Activated T-helper 1 cell treated with anti-CD3 and anti-CD28 coated beads, Interleukin-12 subunit alpha, Interleukin-12 subunit beta, Interleukin-2, Interleukin-4 antibody, amounts not matched to agents 30 ng/mL and 10 ng/mL and 1 ng/mL, durations not matched to agents 14 hours and 24 hours and 36 hours (primary cell): Measurements from ENCODE around the gene GLRX. TPM values are rescaled to one million over a fixed set of nuclear protein-coding genes. Genes with fewer than 3 reads are reported as not detected.
"Not testable (repeated sequence)": the region's sequence is repeated elsewhere in the genome, so short reads cannot be mapped to it uniquely, and the experiment has no call there.

ENCODE experiments used
- DNase-seq: peaks from one replicate; pipeline ENCODE4 v3.0.0; 2021; ENCODE audit warnings: low spot score
- H3K27ac Mint-ChIP-seq: one replicate; pipeline ENCODE4 v1.8.0; 2021; ENCODE audit warnings: mild to moderate bottlenecking, mixed read lengths
- H3K27me3 Mint-ChIP-seq: one replicate; pipeline ENCODE4 v1.8.0; 2022; ENCODE audit warnings: mild to moderate bottlenecking, moderate library complexity, mixed read lengths; ENCODE audit not compliant: insufficient read depth
- H3K36me3 Mint-ChIP-seq: one replicate; pipeline ENCODE4 v1.8.0; 2021; ENCODE audit warnings: low read depth, mixed read lengths
- H3K4me1 Mint-ChIP-seq: one replicate; pipeline ENCODE4 v1.8.0; 2021; ENCODE audit warnings: low read depth, mixed read lengths
- H3K4me3 Mint-ChIP-seq: one replicate; pipeline ENCODE4 v1.8.0; 2021; ENCODE audit warnings: mild to moderate bottlenecking, moderate library complexity, mixed read lengths
- H3K9me3 Mint-ChIP-seq: one replicate; pipeline ENCODE4 v1.8.0; 2021; ENCODE audit warnings: mixed read lengths
- intact Hi-C: fragments of 100-400 bp; cut with micrococcal nuclease; formaldehyde crosslinking; loops from one replicate; pipeline ENCODE4 v1.15.1; 2024
- total RNA-seq: library from RNA; stranded (reverse); gene quantifications from 2 replicates; pipeline ENCODE4 v1.2.3, GENCODE V29; 2022

The GLRX gene
- total RNA-seq, 1 donor from 2014 or later: 18.3 TPM

DNA sequence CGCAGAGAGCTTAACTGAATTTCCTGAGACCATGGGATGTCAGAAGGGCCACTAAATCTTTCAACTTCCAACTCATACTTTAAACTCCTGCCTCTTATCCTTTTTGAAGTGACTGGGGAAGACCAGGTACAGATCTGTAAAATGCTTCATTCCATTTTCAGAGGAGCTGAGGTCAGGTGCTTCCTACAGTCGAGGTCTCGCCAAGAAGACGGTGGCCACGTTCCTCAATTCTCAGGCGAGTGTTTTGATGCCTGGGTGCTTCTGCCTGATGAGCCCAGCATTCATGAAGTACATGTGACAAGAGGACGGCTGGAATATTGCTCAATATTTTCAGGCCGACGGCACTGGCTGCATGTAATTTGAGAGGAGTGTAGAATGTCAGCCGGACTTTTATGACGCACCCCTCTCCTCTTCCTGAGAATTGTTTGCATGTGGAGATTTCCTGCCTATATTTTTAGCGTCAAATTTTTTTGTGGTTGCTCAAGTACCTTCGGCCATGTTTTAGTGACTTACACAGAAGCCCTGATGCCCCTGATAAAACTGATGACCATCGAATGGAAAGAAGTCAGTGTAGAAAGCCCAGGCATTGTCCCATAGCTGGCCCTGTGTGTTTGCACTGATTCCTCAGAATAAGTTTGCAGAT, 38.8 kb upstream of the GLRX start:
- H3K4me1 Mint-ChIP-seq: peaks cover 62% of the 10 kb centered on the region
- no peaks in the 10 kb centered on the region for H3K36me3 Mint-ChIP-seq
- H3K27ac Mint-ChIP-seq: peak overlapping the region; percentile 65
- no peaks in the 10 kb centered on the region for H3K27me3 Mint-ChIP-seq
- H3K4me3 Mint-ChIP-seq: peak overlapping the region; percentile 32
- DNase-seq: no peak
- intact Hi-C loops: loop anchor here (2.0 kb wide), 1 partner anchor 419 kb away; no protein-coding TSS in a partner anchor
- H3K9me3 Mint-ChIP-seq: no peaks in the 10 kb centered on the region

DNA sequence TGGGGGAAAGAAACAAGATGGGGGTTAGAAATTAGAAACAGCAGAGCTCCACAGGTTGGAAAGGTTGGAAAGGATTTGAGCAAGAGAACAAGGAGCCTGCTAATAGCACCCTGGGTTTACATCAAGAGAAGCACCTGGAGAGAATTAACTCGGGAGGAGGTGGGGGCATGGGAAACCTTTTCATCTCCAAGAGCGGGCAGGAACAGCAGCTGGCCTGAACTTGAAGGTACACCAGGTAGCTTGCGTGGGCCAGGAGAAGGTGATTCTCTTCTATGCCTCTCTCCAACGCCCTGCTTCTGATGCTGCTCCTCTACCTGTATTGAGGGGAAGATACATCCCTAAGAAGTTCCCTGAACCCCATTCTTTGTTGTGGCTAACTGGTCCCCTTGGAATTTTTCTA, 37.1 kb upstream of the GLRX start:
- no peak for DNase-seq
- intact Hi-C loops: loop anchor here (1.0 to 5.0 kb wide), 8 partner anchors 11 to 583 kb away; no protein-coding TSS in a partner anchor
- Mint-ChIP-seq H3K9me3 (no peaks in the 10 kb centered on the region), H3K27ac (peak overlapping the region; percentile 66), H3K27me3 (no peaks in the 10 kb centered on the region), H3K4me1 (peaks cover 62% of the 10 kb centered on the region), H3K4me3 (peak overlapping the region; percentile 15), H3K36me3 (no peaks in the 10 kb centered on the region)

GRCh38 chr5:95858661-95859595, 36.4 kb upstream of the GLRX start:
- H3K27ac Mint-ChIP-seq: peak overlapping the region; percentile 66
- H3K4me3 Mint-ChIP-seq: peak overlapping the region; percentile 47
- DNase-seq: peak; percentile 84
- H3K27me3 Mint-ChIP-seq: no peaks in the 10 kb centered on the region
- H3K36me3 Mint-ChIP-seq: no peaks in the 10 kb centered on the region
- H3K9me3 Mint-ChIP-seq: no peaks in the 10 kb centered on the region
- peaks cover 58% of the 10 kb centered on the region for H3K4me1 Mint-ChIP-seq
- intact Hi-C loops: loop anchor here (1.0 to 5.0 kb wide), 10 partner anchors 11 to 742 kb away; partner anchors contain the start of gene ELL2

GRCh38 chr5:95858023-95858461, 35.5 kb upstream of the GLRX start:
- intact Hi-C loops: loop anchor here (1.0 to 5.0 kb wide), 9 partner anchors 35 to 743 kb away; partner anchors contain the start of gene ELL2
- Mint-ChIP-seq H3K36me3 (no peaks in the 10 kb centered on the region), H3K4me1 (peaks cover 52% of the 10 kb centered on the region)

GRCh38 chr5:95857185-95857945, 34.8 kb upstream of the GLRX start:
- intact Hi-C loops: loop anchor here (5.0 kb wide), 3 partner anchors 255 to 585 kb away; no protein-coding TSS in a partner anchor
- Mint-ChIP-seq H3K36me3 (no peaks in the 10 kb centered on the region), H3K9me3 (no peaks in the 10 kb centered on the region), H3K27me3 (no peaks in the 10 kb centered on the region), H3K27ac (no peak overlapping the region), H3K4me1 (peaks cover 45% of the 10 kb centered on the region), H3K4me3 (no peak overlapping the region)
- DNase-seq: no peak

More at GRCh38 chr5:95858023-95858461, 35.5 kb upstream of the GLRX start:
- H3K27me3 Mint-ChIP-seq: no peaks in the 10 kb centered on the region
- no peak overlapping the region for H3K4me3 Mint-ChIP-seq
- no peak overlapping the region for H3K27ac Mint-ChIP-seq
- H3K9me3 Mint-ChIP-seq: no peaks in the 10 kb centered on the region
- DNase-seq: no peak

DNA sequence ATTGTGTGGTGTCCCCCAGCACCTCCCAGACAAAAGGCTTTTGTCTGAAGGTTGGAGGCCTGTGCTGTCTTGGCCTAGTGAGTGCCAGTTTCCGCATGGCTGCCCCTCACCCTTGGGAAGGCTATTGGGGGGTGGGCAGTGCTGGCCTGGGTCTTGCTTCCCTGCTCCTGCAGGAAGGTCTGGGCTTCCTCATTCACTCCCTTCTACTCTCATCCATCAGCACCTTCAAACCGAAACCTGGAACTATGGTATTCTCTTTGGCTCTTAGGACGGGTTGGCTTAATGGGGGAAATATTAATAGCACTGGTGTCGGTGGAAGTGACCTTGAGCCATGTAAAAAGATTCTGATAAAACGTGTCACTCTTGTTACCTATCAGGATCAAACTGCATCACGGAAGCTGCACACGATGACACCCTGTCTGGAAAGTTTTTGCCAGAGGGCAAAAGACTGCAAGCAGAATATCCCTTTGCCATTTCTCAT, 34.0 kb upstream of the GLRX start:
- no peaks in the 10 kb centered on the region for H3K9me3 Mint-ChIP-seq
- intact Hi-C loops: loop anchor here (5.0 kb wide), 3 partner anchors 256 to 586 kb away; no protein-coding TSS in a partner anchor
- H3K36me3 Mint-ChIP-seq: no peaks in the 10 kb centered on the region
- no peak overlapping the region for H3K27ac Mint-ChIP-seq
- DNase-seq: no peak
- no peak overlapping the region for H3K4me3 Mint-ChIP-seq
- peaks cover 36% of the 10 kb centered on the region for H3K4me1 Mint-ChIP-seq
- no peaks in the 10 kb centered on the region for H3K27me3 Mint-ChIP-seq

GRCh38 chr5:95853490-95853889, 31.0 kb upstream of the GLRX start:
- intact Hi-C loops: no loop called here
- Mint-ChIP-seq H3K27me3 (peaks cover 3% of the 10 kb centered on the region), H3K4me3 (no peak overlapping the region)

DNA sequence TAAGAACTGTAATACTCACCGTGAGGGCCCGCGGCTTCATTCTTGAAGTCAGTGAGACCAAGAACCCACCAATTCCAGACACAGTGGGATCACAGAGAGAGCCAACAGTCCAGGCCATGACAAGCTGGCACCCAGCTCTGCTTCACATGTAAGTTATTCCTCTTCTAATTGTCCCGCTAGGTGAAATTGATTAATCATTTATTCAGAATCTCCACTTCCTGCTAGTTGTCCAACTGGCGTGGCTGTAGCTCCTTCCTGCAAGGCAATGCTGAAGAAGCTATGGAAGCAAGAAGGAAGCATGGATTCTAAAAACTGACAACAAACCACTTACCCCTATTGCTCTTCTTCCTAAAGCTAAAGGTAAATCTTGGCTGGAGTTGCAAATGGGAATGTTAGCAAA, 30.0 kb upstream of the GLRX start:
- no peaks in the 10 kb centered on the region for H3K9me3 Mint-ChIP-seq
- peaks cover 5% of the 10 kb centered on the region for H3K4me1 Mint-ChIP-seq
- peaks cover 8% of the 10 kb centered on the region for H3K27me3 Mint-ChIP-seq
- no peak overlapping the region for H3K27ac Mint-ChIP-seq
- no peaks in the 10 kb centered on the region for H3K36me3 Mint-ChIP-seq
- intact Hi-C loops: no loop called here
- DNase-seq: no peak
- H3K4me3 Mint-ChIP-seq: no peak overlapping the region

More at GRCh38 chr5:95853490-95853889, 31.0 kb upstream of the GLRX start:
- H3K4me1 Mint-ChIP-seq: peaks cover 11% of the 10 kb centered on the region
- DNase-seq: no peak
- no peak overlapping the region for H3K27ac Mint-ChIP-seq
- H3K36me3 Mint-ChIP-seq: no peaks in the 10 kb centered on the region
- H3K9me3 Mint-ChIP-seq: no peaks in the 10 kb centered on the region

DNA sequence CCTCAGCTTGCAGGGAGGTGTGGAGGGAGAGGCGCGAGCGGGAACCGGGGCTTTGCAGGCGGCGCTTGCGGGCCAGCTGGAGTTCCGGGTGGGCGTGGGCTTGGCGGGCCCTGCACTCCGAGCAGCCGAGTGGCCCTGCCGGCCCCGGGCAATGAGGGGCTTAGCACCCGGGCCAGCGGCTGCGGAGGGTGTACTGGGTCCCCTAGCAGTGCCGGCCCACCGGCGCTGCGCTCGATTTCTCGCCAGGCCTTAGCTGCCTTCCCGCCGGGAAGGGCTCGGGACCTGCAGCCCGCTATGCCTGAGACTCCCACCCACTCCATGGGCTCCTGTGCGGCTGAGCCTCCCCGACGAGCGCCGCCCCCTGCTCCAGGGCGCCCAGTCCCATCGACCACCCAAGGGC, 28.6 kb upstream of the GLRX start:
- H3K27me3 Mint-ChIP-seq, H3K36me3 Mint-ChIP-seq, intact Hi-C loops, H3K27ac Mint-ChIP-seq, DNase-seq, H3K4me1 Mint-ChIP-seq, H3K9me3 Mint-ChIP-seq, H3K4me3 Mint-ChIP-seq: not testable (repeated sequence)

GRCh38 chr5:95850391-95850894, 27.9 kb upstream of the GLRX start:
- Mint-ChIP-seq H3K36me3 (no peaks in the 10 kb centered on the region), H3K9me3 (no peaks in the 10 kb centered on the region), H3K4me1 (peaks cover 11% of the 10 kb centered on the region), H3K27me3 (peaks cover 8% of the 10 kb centered on the region), H3K4me3 (no peak overlapping the region), H3K27ac (no peak overlapping the region)
- DNase-seq: no peak
- intact Hi-C loops: no loop called here

GRCh38 chr5:95848701-95849100, 26.2 kb upstream of the GLRX start:
- H3K4me3 Mint-ChIP-seq: no peak overlapping the region
- peaks cover 12% of the 10 kb centered on the region for H3K27me3 Mint-ChIP-seq
- no peak for DNase-seq
- intact Hi-C loops: loop anchor here (5.0 kb wide), 1 partner anchor 296 kb away; the partner anchor contains the start of gene SKIC3
- H3K36me3 Mint-ChIP-seq: no peaks in the 10 kb centered on the region
- H3K9me3 Mint-ChIP-seq: no peaks in the 10 kb centered on the region
- H3K27ac Mint-ChIP-seq: no peak overlapping the region
- H3K4me1 Mint-ChIP-seq: peaks cover 24% of the 10 kb centered on the region

- intact Hi-C loops: loop anchor here (1.0 to 5.0 kb wide), 5 partner anchors 25 to 295 kb away; partner anchors contain the start of genes GLRX and SKIC3
- DNase-seq: no peak
- Mint-ChIP-seq H3K27me3 (peaks cover 12% of the 10 kb centered on the region), H3K4me3 (no peak overlapping the region), H3K4me1 (peaks cover 37% of the 10 kb centered on the region), H3K27ac (no peak overlapping the region), H3K36me3 (no peaks in the 10 kb centered on the region), H3K9me3 (no peaks in the 10 kb centered on the region)
These were observed 24.7 kb upstream of the GLRX start for GRCh38 chr5:95847261-95847592.
